Activated CD4-positive, alpha-beta T cell treated with anti-CD3 and anti-CD28 coated beads, Interleukin-2, amount 50 U/mL, for 1 hour (primary cell): ENCODE data around the gene FITM1.
"Not testable (repeated sequence)": the region's sequence is repeated elsewhere in the genome, so short reads cannot be mapped to it uniquely, and the experiment has no call there.

Experiments used
- DNase-seq: peaks from one replicate; pipeline ENCODE4 v3.0.0-alpha.2; 2020

The FITM1 gene

DNA sequence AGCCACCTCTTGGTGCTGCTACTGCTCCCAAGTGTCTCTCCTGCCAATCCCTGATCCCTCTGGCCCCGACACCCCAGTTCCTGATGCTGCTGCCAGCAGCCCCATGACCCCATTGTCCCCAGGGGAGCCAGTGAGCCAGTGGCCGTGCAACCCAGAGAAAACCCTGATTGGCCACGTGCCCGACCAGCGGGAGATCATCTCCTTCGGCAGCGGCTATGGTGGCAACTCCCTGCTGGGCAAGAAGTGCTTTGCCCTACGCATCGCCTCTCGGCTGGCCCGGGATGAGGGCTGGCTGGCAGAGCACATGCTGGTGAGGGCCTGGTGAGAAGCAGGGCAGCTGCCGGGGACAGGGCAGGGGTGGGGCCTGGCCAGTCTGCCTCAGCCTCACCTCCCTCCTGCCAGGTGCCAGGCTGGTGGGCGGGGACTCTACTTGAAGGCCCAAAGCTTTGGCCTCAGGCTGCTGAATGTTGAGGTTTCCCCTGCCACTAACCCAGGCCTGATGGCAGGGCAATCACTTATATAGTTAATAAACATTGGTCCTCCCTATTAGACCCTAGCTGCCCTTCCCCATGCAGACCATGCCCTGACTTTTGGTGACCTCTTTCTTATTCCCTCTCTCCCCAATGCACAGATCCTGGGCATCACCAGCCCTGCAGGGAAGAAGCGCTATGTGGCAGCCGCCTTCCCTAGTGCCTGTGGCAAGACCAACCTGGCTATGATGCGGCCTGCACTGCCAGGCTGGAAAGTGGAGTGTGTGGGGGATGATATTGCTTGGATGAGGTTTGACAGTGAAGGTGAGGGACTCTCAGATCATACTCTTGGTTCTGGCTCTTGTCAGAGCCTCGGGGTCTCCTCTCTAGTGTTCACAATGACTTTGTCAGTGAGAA is 31.3 kb upstream of the FITM1 start:
- no peak for DNase-seq

DNA sequence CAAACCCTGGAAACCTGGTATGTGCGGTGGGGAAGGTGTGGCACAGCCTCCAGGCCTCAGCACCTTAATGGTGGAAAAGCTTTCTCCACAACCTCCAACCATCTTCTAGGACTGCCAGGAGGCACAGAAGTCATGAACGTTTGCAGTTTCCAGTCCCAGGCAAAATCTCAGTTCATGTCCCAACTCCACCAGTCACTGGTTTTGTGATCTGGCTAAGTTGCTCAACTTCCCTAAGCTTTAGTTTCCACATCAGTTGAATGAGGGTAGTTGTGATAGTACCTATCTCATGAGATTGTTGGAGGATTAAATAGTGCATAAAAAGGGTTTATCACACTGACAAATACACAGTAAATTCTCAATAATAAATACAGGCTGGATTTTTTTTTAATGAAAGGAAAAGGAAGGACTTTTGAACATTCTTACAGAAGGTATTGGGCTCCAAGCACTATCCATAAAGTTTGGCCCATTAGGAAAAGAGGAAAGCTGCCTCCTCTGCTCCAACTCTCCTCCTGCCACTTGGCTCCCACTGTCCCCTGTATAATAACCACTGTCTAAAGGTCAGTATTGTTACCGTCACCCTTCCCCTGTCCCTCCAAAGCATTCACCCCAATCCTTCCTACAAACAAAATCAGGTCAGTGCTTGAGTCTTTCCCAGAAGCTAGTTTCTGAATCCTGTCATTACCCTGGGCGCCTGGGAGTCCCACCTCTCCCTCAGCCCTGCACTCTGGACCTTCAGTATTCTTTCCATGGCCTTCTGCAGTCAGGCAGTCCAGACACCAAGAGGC is 30.1 kb upstream of the FITM1 start:
- DNase-seq, result no peak

DNA sequence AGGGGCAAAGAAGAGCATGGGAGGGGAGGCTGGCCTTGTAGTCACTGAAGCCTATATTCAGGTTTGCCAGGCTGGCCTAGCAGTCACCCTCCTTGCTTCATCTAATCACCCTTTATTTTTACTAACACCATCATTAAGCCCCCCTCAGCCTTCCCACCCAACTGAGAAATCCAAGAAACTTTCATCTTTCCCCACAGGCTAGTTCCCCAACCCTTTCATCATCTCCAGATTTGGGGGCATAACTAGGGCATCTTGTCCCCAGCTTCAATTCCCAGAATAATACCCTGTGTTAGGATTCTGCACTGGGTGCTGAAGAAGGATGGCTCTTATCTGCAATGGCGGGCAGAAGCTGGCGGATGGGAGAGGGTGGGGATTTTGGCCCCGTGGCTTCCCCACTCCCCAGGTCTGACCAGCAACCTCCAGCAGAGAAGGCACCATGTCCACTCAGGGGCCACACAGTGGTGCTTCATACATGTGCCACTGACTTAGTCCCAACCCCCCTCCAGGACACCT is 29.4 kb upstream of the FITM1 start:
- DNase-seq, result no peak

DNA sequence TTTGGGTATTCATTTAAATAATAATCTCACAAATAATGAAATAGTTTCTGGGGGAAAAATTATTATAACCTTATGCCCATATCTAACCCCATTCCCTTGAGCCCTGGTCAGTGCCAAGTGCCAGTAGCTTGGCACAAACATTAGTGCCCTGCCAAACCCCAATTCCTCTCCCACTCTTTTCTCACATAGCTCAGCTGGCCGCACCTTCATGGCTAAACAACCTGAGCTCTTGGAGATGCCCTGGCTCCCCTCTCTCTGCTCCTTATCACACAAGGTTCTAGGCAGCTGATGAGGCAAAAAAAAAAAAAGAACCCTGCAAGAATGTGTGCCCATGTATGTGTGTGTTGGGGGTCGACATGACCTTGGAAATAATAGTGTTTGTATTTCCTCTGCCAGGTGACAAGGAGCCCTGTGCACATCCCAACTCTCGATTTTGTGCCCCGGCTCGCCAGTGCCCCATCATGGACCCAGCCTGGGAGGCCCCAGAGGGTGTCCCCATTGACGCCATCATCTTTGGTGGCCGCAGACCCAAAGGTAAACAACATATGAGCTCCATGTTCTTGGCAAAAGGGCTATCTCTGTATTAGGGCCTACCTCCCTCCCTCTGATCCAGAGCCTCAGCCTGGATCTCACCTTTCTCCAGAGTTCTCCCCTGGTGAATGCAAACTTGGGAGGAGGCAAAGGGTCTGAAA is 28.0 kb upstream of the FITM1 start:
- DNase-seq, result no peak

DNA sequence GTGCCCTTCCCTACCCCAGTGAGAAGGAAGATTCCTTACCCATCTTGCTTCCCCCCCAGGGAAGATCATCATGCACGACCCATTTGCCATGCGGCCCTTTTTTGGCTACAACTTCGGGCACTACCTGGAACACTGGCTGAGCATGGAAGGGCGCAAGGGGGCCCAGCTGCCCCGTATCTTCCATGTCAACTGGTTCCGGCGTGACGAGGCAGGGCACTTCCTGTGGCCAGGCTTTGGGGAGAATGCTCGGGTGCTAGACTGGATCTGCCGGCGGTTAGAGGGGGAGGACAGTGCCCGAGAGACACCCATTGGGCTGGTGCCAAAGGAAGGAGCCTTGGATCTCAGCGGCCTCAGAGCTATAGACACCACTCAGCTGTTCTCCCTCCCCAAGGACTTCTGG is 27.0 kb upstream of the FITM1 start:
- no peak for DNase-seq

DNA sequence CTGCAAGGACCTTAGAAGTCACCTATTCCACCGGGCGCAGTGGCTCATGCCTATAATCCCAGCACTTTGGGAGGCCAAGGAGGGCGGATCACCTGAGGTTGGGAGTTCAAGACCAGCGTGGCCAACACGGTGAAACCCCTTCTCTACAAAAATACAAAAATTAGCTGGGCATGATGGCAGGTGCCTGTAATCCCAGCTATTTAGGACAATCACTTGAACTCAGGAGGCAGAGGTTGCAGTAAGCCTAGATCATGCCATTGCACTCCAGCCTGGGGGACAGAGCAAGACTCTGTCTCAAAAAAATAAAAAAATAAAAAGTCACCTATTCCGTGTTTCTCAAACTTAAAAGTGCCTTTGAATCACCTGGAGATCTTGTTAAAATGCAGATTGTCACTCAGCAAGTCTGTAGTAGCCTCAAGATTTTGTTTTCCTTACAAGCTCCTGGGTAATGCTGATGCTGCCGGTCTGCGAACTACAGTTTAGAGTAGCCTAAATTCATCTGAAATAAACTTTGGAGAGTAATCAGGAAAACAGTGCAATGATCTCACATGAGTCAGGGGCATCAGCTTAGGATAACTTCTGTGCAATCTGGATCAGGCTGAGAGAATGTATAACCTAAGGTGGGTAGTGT is 24.7 kb upstream of the FITM1 start:
- DNase-seq, result not testable (repeated sequence)

DNA sequence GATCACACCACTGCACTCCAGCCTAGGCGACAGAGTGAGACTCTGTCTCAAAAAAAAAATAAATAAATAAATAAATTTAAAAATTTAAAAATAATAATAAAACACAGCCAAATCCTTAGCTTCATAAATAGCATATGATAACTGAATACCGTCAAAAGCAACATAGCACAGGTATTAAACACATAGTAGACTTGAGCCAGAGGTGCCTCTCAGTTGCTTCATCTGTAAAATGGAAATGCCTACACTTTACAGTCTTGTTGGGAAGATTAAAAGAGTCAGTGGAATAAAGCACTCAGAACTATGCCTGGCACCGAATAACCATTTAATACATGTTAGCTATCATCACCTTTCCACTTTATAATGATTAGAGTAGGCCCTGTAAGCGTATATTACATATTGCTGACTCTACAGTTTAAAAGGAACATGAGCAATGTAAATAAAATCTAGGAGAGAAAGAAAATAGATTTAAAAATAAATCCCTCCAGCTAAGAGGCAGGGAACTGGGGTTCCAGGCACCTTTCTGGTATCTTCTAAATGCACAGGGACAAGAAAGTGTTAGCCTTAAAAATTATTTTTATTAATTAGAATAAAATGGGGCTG is 23.7 kb upstream of the FITM1 start:
- DNase-seq, result no peak

DNA sequence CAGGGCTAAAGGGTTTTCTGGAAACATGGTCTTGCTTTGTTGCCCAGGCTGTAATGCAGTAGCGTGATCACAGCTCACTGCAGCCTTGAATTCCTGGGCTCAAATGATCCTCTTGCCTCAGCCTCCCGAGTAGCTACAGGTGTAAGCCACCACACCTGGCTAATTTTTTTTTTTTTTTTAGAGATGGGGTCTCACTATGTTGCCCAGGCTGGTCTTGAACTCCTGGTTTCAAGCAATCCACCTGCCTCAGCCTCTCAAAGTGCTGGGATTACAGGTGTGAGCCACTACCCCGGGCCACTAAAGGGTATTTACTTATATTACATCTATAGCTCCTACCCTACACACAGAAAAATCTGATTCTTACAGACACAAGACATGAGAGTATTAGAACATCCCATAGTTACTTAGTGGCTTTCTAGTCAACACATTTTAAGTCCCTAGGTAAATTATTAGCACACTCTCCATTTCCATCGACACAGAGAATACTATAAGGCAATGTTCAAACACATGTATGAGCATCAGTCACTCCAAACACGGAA is 22.1 kb upstream of the FITM1 start:
- no peak for DNase-seq

DNA sequence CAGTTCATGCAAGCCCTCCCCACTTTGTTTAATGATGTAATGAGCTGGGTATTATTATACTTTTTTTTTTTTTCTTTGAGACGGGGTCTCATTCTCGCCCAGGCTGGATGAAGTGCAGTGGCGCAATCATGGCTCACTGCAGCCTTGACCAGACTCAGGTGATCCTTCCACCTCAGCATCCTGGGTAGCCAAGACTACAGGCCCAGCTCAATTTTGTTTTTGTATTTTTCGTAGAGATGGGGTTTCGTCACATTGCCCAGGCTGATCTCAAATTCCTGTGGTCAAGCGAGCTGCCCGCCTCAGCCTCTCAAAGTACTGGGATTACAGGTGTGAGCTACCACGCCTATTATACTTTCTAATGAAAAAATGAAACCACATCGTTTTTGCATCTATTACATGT is 20.4 kb upstream of the FITM1 start:
- no peak for DNase-seq

DNA sequence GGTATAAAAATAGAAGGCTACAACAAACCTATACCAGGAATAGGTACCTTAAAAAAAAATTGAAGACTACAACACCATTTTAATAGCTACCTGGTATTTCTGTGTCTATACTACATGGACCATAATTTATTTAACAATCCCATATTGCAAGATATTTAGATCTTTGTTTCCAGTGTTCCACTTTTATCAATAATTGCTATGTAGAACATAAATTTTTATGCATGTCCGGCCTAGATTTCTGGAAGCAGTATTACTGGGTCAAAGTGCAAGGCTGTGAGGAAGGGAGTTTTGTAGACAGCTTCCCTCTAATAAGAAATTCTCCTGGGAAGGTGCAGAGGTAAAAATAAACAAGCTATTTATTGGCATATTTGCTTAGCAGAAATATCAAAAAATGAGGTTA is 19.9 kb upstream of the FITM1 start:
- no peak for DNase-seq

DNA sequence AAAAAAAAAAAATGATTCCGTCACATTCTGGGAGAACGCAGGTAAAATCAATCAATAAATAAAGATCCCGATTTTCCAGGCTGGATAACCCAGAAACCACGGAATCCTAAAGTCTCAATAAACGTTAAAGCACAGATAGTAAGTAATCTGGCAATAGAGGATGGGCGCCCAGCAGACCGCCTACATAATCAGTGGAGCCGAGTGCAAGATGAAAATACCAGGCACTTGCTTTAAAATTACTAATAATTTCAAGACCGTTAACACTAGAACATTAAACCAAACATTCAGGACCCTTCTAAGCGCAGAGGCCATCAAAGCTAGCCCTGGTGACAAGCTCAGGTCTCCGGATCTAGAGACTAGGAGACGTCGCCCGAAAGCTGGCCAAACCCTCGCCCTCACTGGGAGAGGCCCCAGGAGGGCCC is 17.1 kb upstream of the FITM1 start:
- no peak for DNase-seq

DNA sequence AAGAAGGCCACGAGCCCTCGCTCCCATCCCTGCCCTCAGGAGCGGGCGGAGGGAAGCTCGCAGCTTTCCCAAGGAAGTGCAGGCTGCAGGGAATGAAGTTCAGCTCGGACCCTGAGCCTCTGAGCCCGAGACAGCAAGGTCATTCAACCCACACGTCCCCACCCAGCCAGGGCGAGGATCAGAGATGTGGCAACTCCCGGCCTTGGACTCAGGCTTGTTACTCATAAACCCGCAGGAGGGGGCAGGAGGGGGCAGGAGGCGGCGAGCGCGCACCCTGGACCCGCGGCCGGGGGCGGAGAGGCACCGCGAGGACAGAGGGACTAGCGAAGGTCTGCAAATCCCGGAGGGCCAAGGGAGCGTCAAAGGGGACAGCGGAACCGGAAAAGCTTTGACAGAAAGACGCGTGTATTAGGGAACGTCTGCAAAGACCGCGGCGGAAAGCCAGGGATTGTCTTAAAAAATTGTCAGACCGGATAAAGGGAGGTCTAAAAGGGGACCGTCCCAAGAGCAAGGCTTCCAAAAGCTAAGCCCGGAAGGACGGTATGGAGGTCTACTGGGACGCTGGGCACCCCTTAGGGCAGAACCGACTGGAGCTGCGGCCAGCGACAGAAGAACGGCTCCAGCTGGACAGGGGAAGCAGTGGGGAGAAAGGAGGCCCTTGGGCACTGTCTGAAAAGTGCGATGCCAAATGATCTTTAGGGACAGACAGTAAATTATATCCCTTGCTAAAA is 16.5 kb upstream of the FITM1 start:
- peak; percentile 73 for DNase-seq

DNA sequence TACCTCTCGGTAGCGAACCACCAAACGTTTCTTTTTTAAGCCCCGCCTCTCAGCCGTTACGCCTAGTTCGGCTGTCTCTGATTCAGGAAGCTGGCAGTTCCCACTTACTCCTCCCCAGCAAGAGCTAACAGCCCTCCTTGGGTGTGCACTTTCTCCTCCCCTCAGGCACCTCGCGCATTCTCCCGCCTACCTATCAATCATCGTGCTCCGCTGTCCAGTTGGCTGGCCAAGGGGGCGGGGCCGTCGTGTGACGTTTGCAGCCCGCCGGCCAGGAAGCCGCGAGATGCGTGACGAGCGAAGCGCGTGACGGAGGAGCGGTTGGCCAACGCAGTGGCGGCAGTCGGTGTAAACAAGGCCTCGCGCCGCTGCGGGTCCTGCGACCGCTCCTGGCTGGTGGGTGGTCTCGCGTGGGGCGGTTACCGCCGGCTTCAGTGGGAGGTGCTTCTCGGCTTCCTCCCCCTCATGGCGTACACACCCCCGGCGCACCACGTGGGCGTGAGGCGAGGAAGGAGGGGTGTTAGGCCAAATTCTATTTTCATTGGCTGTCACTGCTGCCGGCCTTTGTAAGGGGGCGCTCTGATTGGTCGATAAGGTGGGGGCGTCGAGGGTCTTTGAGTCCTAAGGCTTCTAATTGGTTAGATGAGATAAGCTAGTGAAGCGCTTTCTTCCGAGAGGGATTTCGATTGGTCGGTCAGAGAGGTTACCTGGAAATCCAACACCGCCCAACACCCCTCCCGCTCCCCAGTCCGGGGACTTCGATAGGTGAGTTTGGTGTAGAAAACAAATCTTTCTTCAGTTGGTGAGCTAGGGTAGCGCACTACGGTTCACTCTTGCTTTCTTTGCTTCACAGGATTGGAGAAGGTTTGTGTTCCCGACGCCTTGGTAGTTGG is 15.7 kb upstream of the FITM1 start, which contains the start of the genes DCAF11 and NRL:
DCAF11 (plus strand) TSS at position 246 of the 890 bp plus-strand sequence. CDS start 818 bp downstream, outside the sequence.
NRL (minus strand) TSS at position 418 of the 890 bp plus-strand sequence. CDS start 32,101 bp downstream, outside the sequence.
- DNase-seq, result peak; percentile 98

DNA sequence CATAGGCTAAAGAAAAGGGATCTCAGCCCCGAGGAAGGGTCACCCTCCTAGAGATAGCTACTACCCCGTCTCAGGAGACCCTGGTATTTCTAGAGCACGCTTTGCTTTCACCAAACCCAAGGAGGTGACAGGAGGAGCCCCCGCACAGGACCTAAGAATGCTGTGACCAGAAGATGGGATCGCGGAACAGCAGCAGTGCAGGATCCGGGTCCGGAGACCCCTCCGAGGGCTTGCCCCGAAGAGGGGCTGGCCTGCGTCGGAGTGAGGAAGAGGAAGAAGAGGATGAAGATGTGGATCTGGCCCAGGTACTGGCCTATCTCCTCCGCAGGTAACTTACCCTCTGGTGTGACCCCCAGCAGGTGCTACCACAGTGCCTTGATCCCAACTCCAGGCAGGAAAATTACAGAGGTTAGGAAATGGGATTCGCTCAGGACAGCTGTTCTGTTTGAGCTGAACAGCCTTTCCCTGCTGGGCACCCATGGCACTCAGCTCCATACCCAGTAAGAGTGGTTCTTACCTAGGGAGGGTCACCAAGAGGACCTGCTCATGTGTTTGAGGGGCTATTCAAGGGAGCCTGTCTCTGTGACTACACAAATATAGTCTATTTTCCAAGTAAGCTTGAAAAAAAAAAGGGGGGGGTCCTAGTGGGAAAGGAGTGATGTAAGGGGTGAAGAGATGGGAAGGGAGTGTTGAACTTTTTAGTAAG is 14.9 kb upstream of the FITM1 start:
- no peak for DNase-seq

DNA sequence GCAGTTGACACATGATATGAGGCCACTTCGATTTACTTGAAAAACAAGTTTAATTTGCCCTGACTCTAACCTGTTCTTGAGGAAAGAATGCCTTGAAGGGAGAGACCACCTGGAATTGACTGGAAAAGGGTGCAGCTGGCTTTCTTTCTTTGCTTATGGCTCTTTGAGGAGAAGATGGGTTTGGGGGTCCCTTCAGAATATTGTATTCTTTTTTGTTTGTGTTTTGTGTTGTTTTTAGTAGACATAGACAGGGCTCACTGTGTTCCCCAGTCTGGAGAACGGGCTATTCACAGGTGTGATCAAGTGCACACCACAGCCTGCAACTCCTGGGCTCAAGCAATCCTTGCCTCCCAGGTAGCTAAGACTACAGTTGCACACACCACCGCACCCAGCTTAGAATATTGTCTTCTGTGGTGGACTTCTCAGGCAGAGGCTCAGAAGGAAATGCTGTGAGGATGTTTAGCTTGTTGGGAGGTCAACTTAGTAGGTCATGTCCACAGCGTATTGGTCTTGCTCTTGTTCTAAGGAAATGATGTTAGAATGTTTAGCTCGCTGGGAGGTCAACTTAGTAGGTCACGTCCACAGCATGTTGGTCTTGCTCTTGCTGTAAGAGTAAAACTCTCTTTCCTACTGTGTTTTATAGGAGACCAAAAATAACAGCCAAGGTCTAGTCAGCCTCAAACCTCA is 14.2 kb upstream of the FITM1 start:
- DNase-seq, result no peak

DNA sequence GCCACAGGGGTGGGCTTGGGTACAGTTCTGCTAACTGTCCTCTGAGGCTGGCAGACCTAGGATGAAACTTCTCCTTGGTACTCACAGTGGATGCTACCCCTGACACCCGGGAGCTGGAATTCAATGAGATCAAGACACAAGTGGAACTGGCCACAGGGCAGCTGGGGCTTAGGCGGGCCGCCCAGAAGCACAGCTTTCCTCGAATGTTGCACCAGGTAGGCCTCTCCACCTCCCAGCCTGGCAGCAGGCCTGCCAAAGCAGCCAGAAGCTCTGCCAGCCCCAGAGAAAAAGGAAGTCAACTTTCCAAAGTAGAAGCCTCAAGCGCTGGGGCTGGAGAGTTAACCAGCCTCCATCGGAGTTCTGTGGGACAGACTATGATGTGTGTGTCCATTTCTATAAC is 13.3 kb upstream of the FITM1 start:
- DNase-seq, result no peak

DNA sequence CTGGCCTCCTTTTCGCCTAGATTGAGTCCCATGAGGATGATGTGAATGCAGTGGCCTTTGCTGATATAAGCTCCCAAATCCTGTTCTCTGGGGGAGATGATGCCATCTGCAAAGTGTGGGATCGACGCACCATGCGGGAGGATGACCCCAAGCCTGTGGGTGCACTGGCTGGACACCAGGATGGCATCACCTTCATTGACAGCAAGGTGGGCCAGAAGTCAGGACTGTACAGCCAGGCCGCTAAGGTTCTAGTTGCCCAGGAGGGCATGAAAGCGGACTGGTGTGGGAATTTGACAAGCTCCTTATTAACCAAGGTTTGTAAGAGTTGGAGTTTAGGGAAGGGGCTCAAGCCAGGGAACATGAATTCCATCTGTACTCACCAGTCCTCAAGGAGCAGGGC is 10.8 kb upstream of the FITM1 start:
- DNase-seq, result no peak

DNA sequence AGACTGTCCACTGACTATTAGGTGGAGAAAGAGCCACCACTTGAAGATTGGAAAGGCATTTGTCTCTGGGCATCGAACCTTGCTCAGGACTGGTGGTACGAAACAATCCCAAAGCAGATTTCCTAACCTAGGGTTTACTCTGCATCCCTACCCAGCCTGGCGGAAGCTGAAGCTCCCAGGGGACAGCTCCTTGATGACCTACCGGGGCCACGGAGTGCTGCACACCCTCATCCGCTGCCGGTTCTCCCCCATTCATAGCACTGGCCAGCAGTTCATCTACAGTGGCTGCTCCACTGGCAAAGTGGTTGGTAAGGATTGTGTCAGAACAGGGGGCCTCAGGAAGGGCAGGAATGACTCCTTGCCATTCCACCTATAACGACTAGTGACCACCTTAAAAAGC is 9.2 kb upstream of the FITM1 start:
- DNase-seq, result no peak

DNA sequence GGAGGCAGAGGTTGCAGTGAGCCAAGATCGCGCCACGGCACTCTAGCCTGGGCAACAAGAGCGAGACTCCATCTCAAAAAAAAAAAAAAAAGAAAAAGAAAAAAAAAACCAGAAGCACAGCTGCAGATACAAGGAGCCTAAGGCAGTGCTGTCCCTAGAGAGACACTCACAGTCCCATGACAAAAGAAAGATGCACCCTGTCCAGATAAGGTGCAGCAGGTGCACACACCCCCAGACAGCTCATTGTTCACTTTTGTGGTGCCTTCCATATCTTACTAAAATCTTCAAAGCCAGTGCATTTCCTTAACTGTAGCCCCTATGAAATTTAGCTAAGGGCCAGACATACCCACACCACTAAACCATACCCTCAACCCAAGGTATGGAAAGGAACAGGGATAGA is 8.0 kb upstream of the FITM1 start:
- DNase-seq, result no peak
